WTC11 (cell line): ENCODE measurements around the gene UNC13C. TPM values are rescaled to one million over a fixed set of nuclear protein-coding genes. Genes with fewer than 3 reads are reported as not detected.

Experiments used
- ATAC-seq: fragments of 200-7000 bp; cut with Tn5 transposase; 2 replicates; pipeline ENCODE4 v1.10.0; 2021; ENCODE audit warnings: mild to moderate bottlenecking, moderate library complexity
- CTCF ChIA-PET: fragments of 300-600 bp; sonication (Branson Sonifier 250); formaldehyde crosslinking; loops from one replicate; lab custom pipeline; 2021; ENCODE audit warnings: antibody characterized with exemption; lab: Charles Lee
- POLR2A ChIA-PET: fragments of 350-600 bp; sonication (Branson Sonifier 250); formaldehyde crosslinking; loops from one replicate; lab custom pipeline; 2021; ENCODE audit warnings: antibody characterized with exemption; lab: Charles Lee
- DNase-seq: peaks from one replicate; pipeline ENCODE4 v3.0.0; 2021; ENCODE audit warnings: low spot score
- H3K27ac Mint-ChIP-seq: 2 replicates; pipeline ENCODE4 v1.8.0; 2021; ENCODE audit warnings: mixed read lengths
- H3K27me3 Mint-ChIP-seq: 2 replicates; pipeline ENCODE4 v1.8.0; 2021; ENCODE audit warnings: low read depth, mild to moderate bottlenecking, moderate library complexity, mixed read lengths
- H3K36me3 Mint-ChIP-seq: 2 replicates; pipeline ENCODE4 v1.8.0; 2021; ENCODE audit warnings: mixed read lengths
- H3K4me1 Mint-ChIP-seq: 2 replicates; pipeline ENCODE4 v1.8.0; 2022; ENCODE audit warnings: mixed read lengths
- H3K4me3 Mint-ChIP-seq: 2 replicates; pipeline ENCODE4 v1.8.0; 2021; ENCODE audit warnings: mild to moderate bottlenecking, moderate library complexity, mixed read lengths
- H3K9me3 Mint-ChIP-seq: 2 replicates; pipeline ENCODE4 v1.8.0; 2021; ENCODE audit warnings: mixed read lengths
- AFF4 ChIP-seq: sonication (generic); formaldehyde crosslinking; IDR thresholded peaks from 2 replicates; pipeline ENCODE4 v1.8.1; 2023; ENCODE audit warnings: mild to moderate bottlenecking, missing genetic modification reagents, borderline replicate concordance
- CBFB ChIP-seq: sonication (generic); formaldehyde crosslinking; IDR thresholded peaks from 2 replicates; pipeline ENCODE4 v1.8.1; 2022; ENCODE audit warnings: mild to moderate bottlenecking, low read depth, missing genetic modification reagents
- CREM ChIP-seq: sonication (generic); formaldehyde crosslinking; IDR thresholded peaks from 2 replicates; pipeline ENCODE4 v1.8.1; 2022; ENCODE audit warnings: mild to moderate bottlenecking, missing genetic modification reagents, moderate library complexity
- ELF4 ChIP-seq: sonication (generic); formaldehyde crosslinking; IDR thresholded peaks from 2 replicates; pipeline ENCODE4 v1.8.1; 2022; ENCODE audit warnings: low read depth, mild to moderate bottlenecking, moderate library complexity, missing genetic modification reagents
- FOXJ3 ChIP-seq: sonication (generic); formaldehyde crosslinking; IDR thresholded peaks from 2 replicates; pipeline ENCODE4 v1.9.0; 2021; ENCODE audit warnings: missing genetic modification reagents, mild to moderate bottlenecking, borderline replicate concordance
- HMGA2 ChIP-seq: fragments of 250-450 bp; sonication (Bioruptor Pico); IDR thresholded peaks from 2 replicates; pipeline ENCODE4 v1.4.0; 2021; ENCODE audit warnings: mild to moderate bottlenecking, moderate library complexity
- MYBL2 ChIP-seq: sonication (generic); formaldehyde crosslinking; IDR thresholded peaks from 2 replicates; pipeline ENCODE4 v1.8.1; 2023; ENCODE audit warnings: mild to moderate bottlenecking, moderate library complexity, missing genetic modification reagents
- NFE2L1 ChIP-seq: sonication (generic); formaldehyde crosslinking; IDR thresholded peaks from 2 replicates; pipeline ENCODE4 v1.8.1; 2023; ENCODE audit warnings: missing genetic modification reagents
- PRDM15 ChIP-seq: sonication (generic); formaldehyde crosslinking; IDR thresholded peaks from 2 replicates; pipeline ENCODE4 v1.8.0; 2022; ENCODE audit warnings: missing genetic modification reagents
- SOX15 ChIP-seq: fragments of 250-450 bp; sonication (Bioruptor Pico); IDR thresholded peaks from 2 replicates; pipeline ENCODE4 v1.9.0; 2021; ENCODE audit warnings: mild to moderate bottlenecking
- SP1 ChIP-seq: sonication (generic); formaldehyde crosslinking; conservative IDR thresholded peaks from 2 replicates; pipeline ENCODE4 v1.8.1; 2022; ENCODE audit warnings: missing genetic modification reagents
- TP53 ChIP-seq: sonication (generic); formaldehyde crosslinking; IDR thresholded peaks from 2 replicates; pipeline ENCODE4 v1.8.1; 2023; ENCODE audit warnings: mild to moderate bottlenecking, missing genetic modification reagents
- USF2 ChIP-seq: sonication (generic); formaldehyde crosslinking; IDR thresholded peaks from 2 replicates; pipeline ENCODE4 v1.8.1; 2023; ENCODE audit warnings: mild to moderate bottlenecking, missing genetic modification reagents, moderate library complexity
- ZBTB43 ChIP-seq: sonication (generic); formaldehyde crosslinking; IDR thresholded peaks from 2 replicates; pipeline ENCODE4 v1.8.1; 2023; ENCODE audit warnings: mild to moderate bottlenecking, missing genetic modification reagents
- ZNF219 ChIP-seq: sonication (generic); formaldehyde crosslinking; IDR thresholded peaks from 2 replicates; pipeline ENCODE4 v1.8.0; 2023; ENCODE audit warnings: missing genetic modification reagents, mild to moderate bottlenecking, borderline replicate concordance
- ZNF263 ChIP-seq: sonication (generic); formaldehyde crosslinking; IDR thresholded peaks from 2 replicates; pipeline ENCODE4 v1.8.1; 2022; ENCODE audit warnings: low read depth, mild to moderate bottlenecking, moderate library complexity, missing genetic modification reagents
- ZNF396 ChIP-seq: fragments of 250-450 bp; sonication (Bioruptor Pico); IDR thresholded peaks from 2 replicates; pipeline ENCODE4 v1.8.0; 2021; ENCODE audit warnings: mild to moderate bottlenecking, moderate library complexity, borderline replicate concordance
- ZNF512 ChIP-seq: sonication (generic); formaldehyde crosslinking; IDR thresholded peaks from 2 replicates; pipeline ENCODE4 v1.8.1; 2022; ENCODE audit warnings: missing genetic modification reagents, borderline replicate concordance
- ZNF532 ChIP-seq: fragments of 250-450 bp; sonication (Bioruptor Pico); IDR thresholded peaks from 2 replicates; pipeline ENCODE4 v1.9.0; 2021; ENCODE audit warnings: mild to moderate bottlenecking, borderline replicate concordance
- ZNF671 ChIP-seq: fragments of 250-450 bp; sonication (Bioruptor Pico); IDR thresholded peaks from 2 replicates; pipeline ENCODE4 v1.8.0; 2021; ENCODE audit warnings: mild to moderate bottlenecking
- total RNA-seq: library from RNA; stranded (reverse); gene quantifications from 3 replicates; pipeline ENCODE4 v1.2.3, GENCODE V29; 2021

UNC13C gene
- total RNA-seq, 1 experiment from 2014 or later, result 0.07 TPM

- ChIA-PET POLR2A (no interaction called here), CTCF (interaction anchor here (3.0 kb wide), 1 partner anchor 19 kb away, joined by 8 read pairs; no protein-coding TSS in a partner anchor)
- no peak for ATAC-seq
- Mint-ChIP-seq H3K9me3 (no peaks in the 10 kb centered on the region), H3K36me3 (no peaks in the 10 kb centered on the region), H3K27ac (no peak overlapping the region), H3K27me3 (no peaks in the 10 kb centered on the region), H3K4me1 (no peaks in the 10 kb centered on the region), H3K4me3 (no peak overlapping the region)
- DNase-seq, result no peak
- no peak for TF ChIP-seq ZNF396 (CRISPR knock-in tag)
- TF ChIP-seq PRDM15 (CRISPR knock-in tag), result no peak
- TF ChIP-seq CREM (CRISPR knock-in tag), result no peak
- no peak for TF ChIP-seq ZNF512 (CRISPR knock-in tag)
- TF ChIP-seq TP53 (CRISPR knock-in tag), result no peak
- no peak for TF ChIP-seq ZNF532
- no peak for TF ChIP-seq CBFB (CRISPR knock-in tag)
- TF ChIP-seq ZNF219, result no peak
- no peak for TF ChIP-seq HMGA2 (CRISPR knock-in tag)
- TF ChIP-seq ZNF263, result no peak
- TF ChIP-seq MYBL2 (CRISPR knock-in tag), result no peak
- TF ChIP-seq USF2, result no peak
Measured at GRCh38 chr15:54101664-54102270, 123.5 kb downstream of the UNC13C start.

- H3K27ac Mint-ChIP-seq, result no peak overlapping the region
- ATAC-seq (no peak), DNase-seq (no peak)
- no peaks in the 10 kb centered on the region for H3K4me1 Mint-ChIP-seq
- ChIA-PET POLR2A (no interaction called here), CTCF (interaction anchor here (3.0 kb wide), 1 partner anchor 20 kb away, joined by 8 read pairs; no protein-coding TSS in a partner anchor)
- H3K9me3 Mint-ChIP-seq, result no peaks in the 10 kb centered on the region
- no peaks in the 10 kb centered on the region for H3K27me3 Mint-ChIP-seq
- no peak overlapping the region for H3K4me3 Mint-ChIP-seq
- H3K36me3 Mint-ChIP-seq, result no peaks in the 10 kb centered on the region
- TF ChIP-seq NFE2L1 (CRISPR knock-in tag), result no peak
- TF ChIP-seq FOXJ3 (CRISPR knock-in tag), result no peak
- TF ChIP-seq ZNF671 (CRISPR knock-in tag), result no peak
- TF ChIP-seq ELF4 (CRISPR knock-in tag), result no peak
- TF ChIP-seq ZBTB43 (CRISPR knock-in tag), result no peak
- TF ChIP-seq AFF4, result no peak
- no peak for TF ChIP-seq SOX15 (CRISPR knock-in tag)
- TF ChIP-seq SP1 (CRISPR knock-in tag), result no peak
Measured at GRCh38 chr15:54102704-54103103, 124.5 kb downstream of the UNC13C start.
